Measurements from ENCODE around the gene ZDHHC14. TPM values are rescaled to one million over a fixed set of nuclear protein-coding genes. Genes with fewer than 3 reads are reported as not detected.
"Not testable (repeated sequence)": the region's sequence is repeated elsewhere in the genome, so short reads cannot be mapped to it uniquely, and the experiment has no call there.

The ZDHHC14 gene
- total RNA-seq, 1 experiment from 2014 or later: 8.1 TPM

GRCh38 chr6:157561929-157562810, 181.2 kb downstream of the ZDHHC14 start:
- DNase-seq (ENCODE audit: low read depth): no peak

GRCh38 chr6:157562997-157563396, 182.0 kb downstream of the ZDHHC14 start:
- DNase-seq (ENCODE audit: low read depth): no peak

- no peak for DNase-seq (ENCODE audit: low read depth)
These were observed 182.8 kb downstream of the ZDHHC14 start for GRCh38 chr6:157563611-157564284.

- DNase-seq (ENCODE audit: low read depth): no peak
These were observed 187.7 kb downstream of the ZDHHC14 start for GRCh38 chr6:157568702-157569101.

- no peak for DNase-seq (ENCODE audit: low read depth)
These were observed 188.6 kb downstream of the ZDHHC14 start for GRCh38 chr6:157569543-157569942.

GRCh38 chr6:157570104-157570503, 189.1 kb downstream of the ZDHHC14 start:
- no peak for DNase-seq (ENCODE audit: low read depth)

GRCh38 chr6:157570752-157571151, 189.8 kb downstream of the ZDHHC14 start:
- no peak for DNase-seq (ENCODE audit: low read depth)

GRCh38 chr6:157571269-157571668, 190.3 kb downstream of the ZDHHC14 start:
- DNase-seq (ENCODE audit: low read depth): no peak

- DNase-seq (ENCODE audit: low read depth): no peak
These were observed 191.0 kb downstream of the ZDHHC14 start for GRCh38 chr6:157571950-157572349.

GRCh38 chr6:157574851-157575424, 193.9 kb downstream of the ZDHHC14 start:
- DNase-seq (ENCODE audit: low read depth): no peak

GRCh38 chr6:157575436-157576145, 194.6 kb downstream of the ZDHHC14 start:
- DNase-seq (ENCODE audit: low read depth): no peak

GRCh38 chr6:157576991-157577390, 196.0 kb downstream of the ZDHHC14 start:
- DNase-seq (ENCODE audit: low read depth): not testable (repeated sequence)

- not testable (repeated sequence) for DNase-seq (ENCODE audit: low read depth)
These were observed 197.5 kb downstream of the ZDHHC14 start for GRCh38 chr6:157578527-157578926.

- DNase-seq (ENCODE audit: low read depth): no peak
These were observed 198.6 kb downstream of the ZDHHC14 start for GRCh38 chr6:157579467-157580031.

- DNase-seq (ENCODE audit: low read depth): no peak
These were observed 203.0 kb downstream of the ZDHHC14 start for GRCh38 chr6:157584036-157584435.

GRCh38 chr6:157585274-157586087, 204.5 kb downstream of the ZDHHC14 start:
- no peak for DNase-seq (ENCODE audit: low read depth)

GRCh38 chr6:157586088-157586414, 205.1 kb downstream of the ZDHHC14 start:
- no peak for DNase-seq (ENCODE audit: low read depth)

- no peak for DNase-seq (ENCODE audit: low read depth)
These were observed 205.6 kb downstream of the ZDHHC14 start for GRCh38 chr6:157586476-157587126.

GRCh38 chr6:157587127-157587926, 206.3 kb downstream of the ZDHHC14 start:
- DNase-seq (ENCODE audit: low read depth): no peak

Data from HT1080 (cell line).